ENCODE results near the gene ANKRD24.

- TF ChIP-seq CTCF (conservative IDR thresholded peaks at IDR 0.05; ENCODE audit: low read depth in 2 of 2), result no peak
- TF ChIP-seq EZH2 (IDR thresholded peaks at IDR 0.05; ENCODE audit: low read depth, unreplicated experiment), result no peak
- no peak for TF ChIP-seq CREB1 (CRISPR knock-in tag; IDR thresholded peaks at IDR 0.05; ENCODE audit: low read depth)
- no peak for TF ChIP-seq POLR2AphosphoS5 (IDR thresholded peaks at IDR 0.05; ENCODE audit: low read depth)
- TF ChIP-seq ZNF462 (CRISPR knock-in tag; IDR thresholded peaks at IDR 0.05), result no peak
- no peak for TF ChIP-seq EZH2phosphoT487 (IDR thresholded peaks at IDR 0.05; ENCODE audit: unreplicated experiment)
- no peak for TF ChIP-seq ZNF114 (CRISPR knock-in tag; IDR thresholded peaks at IDR 0.05)
- TF ChIP-seq STAT1 (IDR thresholded peaks at IDR 0.05; ENCODE audit: unreplicated experiment), result no peak
- TF ChIP-seq ETS1 (IDR thresholded peaks at IDR 0.05), result no peak
- TF ChIP-seq REST (IDR thresholded peaks at IDR 0.05; ENCODE audit: unreplicated experiment), result no peak
- TF ChIP-seq JUNB (IDR thresholded peaks at IDR 0.05; ENCODE audit: unreplicated experiment), result no peak
- TF ChIP-seq NANOG (IDR thresholded peaks at IDR 0.05; ENCODE audit: borderline replicate concordance), result no peak
- TF ChIP-seq ZNF331 (CRISPR knock-in tag; IDR thresholded peaks at IDR 0.05; ENCODE audit: low read depth), result no peak
These were observed 7.2 kb downstream of the ANKRD24 start for GRCh38 chr19:4189641-4190040.
